Endodermal cell (in vitro differentiated cells): ENCODE data around the gene SLC36A3. TPM values are rescaled to one million over a fixed set of nuclear protein-coding genes. Genes with fewer than 3 reads are reported as not detected.

ENCODE experiments used
- DNase-seq: peaks from one replicate; pipeline ENCODE4 v3.0.0-alpha.2; 2017
- H3K27ac ChIP-seq: 2 replicates; pipeline ENCODE4 v1.5.1; 2013; ENCODE audit warnings: mild to moderate bottlenecking, low read depth, low read length, moderate library complexity
- H3K27me3 ChIP-seq: 2 replicates; pipeline ENCODE4 v1.6.1; 2013; ENCODE audit warnings: mild to moderate bottlenecking, low read length, moderate library complexity; ENCODE audit not compliant: insufficient read depth, control insufficient read depth, poor library complexity, severe bottlenecking
- H3K36me3 ChIP-seq: 2 replicates; pipeline ENCODE4 v1.7.0; 2013; ENCODE audit warnings: mild to moderate bottlenecking, low read length, moderate library complexity; ENCODE audit not compliant: control insufficient read depth, insufficient read depth
- H3K4me1 ChIP-seq: one replicate; pipeline ENCODE4 v1.7.0; 2013; ENCODE audit warnings: low read length; ENCODE audit not compliant: control insufficient read depth, insufficient read depth
- H3K4me3 ChIP-seq: 2 replicates; pipeline ENCODE4 v1.5.1; 2013; ENCODE audit warnings: mild to moderate bottlenecking, low read length, moderate library complexity
- H3K9ac ChIP-seq: 2 replicates; pipeline ENCODE4 v1.6.1; 2013; ENCODE audit warnings: mild to moderate bottlenecking, low read length, moderate library complexity; ENCODE audit not compliant: poor library complexity, severe bottlenecking; ENCODE audit errors: extremely low read depth
- H3K9me3 ChIP-seq: 2 replicates; pipeline ENCODE4 v1.6.1; 2013; ENCODE audit warnings: mild to moderate bottlenecking, low read length, moderate library complexity; ENCODE audit not compliant: control insufficient read depth
- H3K27ac Mint-ChIP-seq: 2 replicates; pipeline ENCODE4 v1.8.0; 2020; ENCODE audit warnings: mixed read lengths
- H3K27me3 Mint-ChIP-seq: 2 replicates; pipeline ENCODE4 v1.8.0; 2021; ENCODE audit warnings: mild to moderate bottlenecking, mixed read lengths; ENCODE audit not compliant: insufficient read depth
- H3K36me3 Mint-ChIP-seq: 2 replicates; pipeline ENCODE4 v1.8.0; 2020; ENCODE audit warnings: low read depth, mixed read lengths
- H3K4me1 Mint-ChIP-seq: 2 replicates; pipeline ENCODE4 v1.8.0; 2020; ENCODE audit warnings: mixed read lengths
- H3K4me3 Mint-ChIP-seq: 2 replicates; pipeline ENCODE4 v1.8.0; 2020; ENCODE audit warnings: mild to moderate bottlenecking, moderate library complexity, mixed read lengths
- H3K9me3 Mint-ChIP-seq: 2 replicates; pipeline ENCODE4 v1.8.0; 2020; ENCODE audit warnings: mild to moderate bottlenecking, mixed read lengths
- CTCF ChIP-seq: fragments of 200-600 bp; sonication (generic); conservative IDR thresholded peaks from 2 replicates; pipeline ENCODE4 v1.5.0; 2021; ENCODE audit warnings: antibody characterized with exemption, mild to moderate bottlenecking
- WGBS, 2 experiments: methylation state at CpG; one replicate each; pipeline versions ENCODE4 v1.1.5 to v1.1.7; 2013; ENCODE audit warnings: missing lambda C conversion rate in 2 of 2, mixed read lengths in 1 of 2; ENCODE audit not compliant: insufficient coverage in 1 of 2, insufficient read length in 1 of 2; 5-methylcytosine and 5-hydroxymethylcytosine counted together
- total RNA-seq, 2 donors: library from RNA; stranded (reverse); fragmentation: NEBNext Ultra II Directional in 1 of 2; extraction: Animal tissue kit (Norgen Biotek cat#: 25700) in 1 of 2; gene quantifications; 2 replicates in 1 of 2; 3 replicates in 1 of 2; pipeline ENCODE4 v1.2.1, GENCODE V29; 2021

SLC36A3 gene
- total RNA-seq, 2 donors from 2014 or later, result not detected

GRCh38 chr5:151251621-151252020, 51.9 kb downstream of the SLC36A3 start:
- 92 to 100% methylated on average over 3 to 4 of the region's 4 CpGs for WGBS, 2 experiments
- H3K27ac Mint-ChIP-seq, result no peak overlapping the region
- Histone ChIP-seq H3K36me3 (no peaks in the 10 kb centered on the region), H3K9ac (no peak overlapping the region), H3K4me1 (no peaks in the 10 kb centered on the region), H3K27ac (no peak overlapping the region), H3K9me3 (no peaks in the 10 kb centered on the region), H3K27me3 (no peaks in the 10 kb centered on the region), H3K4me3 (peak overlapping the region; percentile 83)
- H3K4me3 Mint-ChIP-seq, result peak overlapping the region; percentile 87
- no peaks in the 10 kb centered on the region for H3K27me3 Mint-ChIP-seq
- TF ChIP-seq CTCF, result no peak
- no peaks in the 10 kb centered on the region for H3K36me3 Mint-ChIP-seq
- no peak for DNase-seq
- no peaks in the 10 kb centered on the region for H3K9me3 Mint-ChIP-seq
- peaks cover 32% of the 10 kb centered on the region for H3K4me1 Mint-ChIP-seq

GRCh38 chr5:151251001-151251551, 52.5 kb downstream of the SLC36A3 start:
- Histone ChIP-seq H3K27me3 (no peaks in the 10 kb centered on the region), H3K36me3 (no peaks in the 10 kb centered on the region), H3K9ac (no peak overlapping the region), H3K9me3 (no peaks in the 10 kb centered on the region), H3K4me1 (no peaks in the 10 kb centered on the region), H3K4me3 (no peak overlapping the region), H3K27ac (no peak overlapping the region)
- H3K27me3 Mint-ChIP-seq, result no peaks in the 10 kb centered on the region
- no peak overlapping the region for H3K27ac Mint-ChIP-seq
- H3K4me3 Mint-ChIP-seq, result no peak overlapping the region
- peaks cover 36% of the 10 kb centered on the region for H3K4me1 Mint-ChIP-seq
- no peaks in the 10 kb centered on the region for H3K9me3 Mint-ChIP-seq
- DNase-seq, result no peak
- H3K36me3 Mint-ChIP-seq, result no peaks in the 10 kb centered on the region
- no peak for TF ChIP-seq CTCF
- 91 to 97% methylated on average over 5 of the region's 5 CpGs for WGBS, 2 experiments

- H3K4me1 ChIP-seq, result no peaks in the 10 kb centered on the region
- H3K27ac Mint-ChIP-seq, result no peak overlapping the region
- H3K9ac ChIP-seq, result no peak overlapping the region
- 81 to 84% methylated on average over 7 to 9 of the region's 10 CpGs for WGBS, 2 experiments
- H3K4me3 ChIP-seq, result no peak overlapping the region
- no peaks in the 10 kb centered on the region for H3K9me3 Mint-ChIP-seq
- no peak overlapping the region for H3K4me3 Mint-ChIP-seq
- no peaks in the 10 kb centered on the region for H3K27me3 ChIP-seq
- H3K27me3 Mint-ChIP-seq, result peaks cover 1% of the 10 kb centered on the region
- H3K4me1 Mint-ChIP-seq, result peaks cover 36% of the 10 kb centered on the region
- DNase-seq, result peak; percentile 60
- H3K36me3 ChIP-seq, result no peaks in the 10 kb centered on the region
- peak; percentile 28 for TF ChIP-seq CTCF
- no peak overlapping the region for H3K27ac ChIP-seq
- H3K9me3 ChIP-seq, result no peaks in the 10 kb centered on the region
- no peaks in the 10 kb centered on the region for H3K36me3 Mint-ChIP-seq
These were observed 53.1 kb downstream of the SLC36A3 start for GRCh38 chr5:151250346-151251000.
